Activated CD4-positive, alpha-beta T cell treated with anti-CD3 and anti-CD28 coated beads, Interleukin-2, amount 50 U/mL, for 48 hours (primary cell): ENCODE measurements around the gene ADGRB2.
A peak's percentile ranks its signal among the peaks of the same experiment; 100 is the strongest.

ENCODE experiments used
- DNase-seq, 2 experiments: peaks; one replicate each; pipeline ENCODE4 v3.0.0-alpha.2; 2020

The ADGRB2 gene

DNA sequence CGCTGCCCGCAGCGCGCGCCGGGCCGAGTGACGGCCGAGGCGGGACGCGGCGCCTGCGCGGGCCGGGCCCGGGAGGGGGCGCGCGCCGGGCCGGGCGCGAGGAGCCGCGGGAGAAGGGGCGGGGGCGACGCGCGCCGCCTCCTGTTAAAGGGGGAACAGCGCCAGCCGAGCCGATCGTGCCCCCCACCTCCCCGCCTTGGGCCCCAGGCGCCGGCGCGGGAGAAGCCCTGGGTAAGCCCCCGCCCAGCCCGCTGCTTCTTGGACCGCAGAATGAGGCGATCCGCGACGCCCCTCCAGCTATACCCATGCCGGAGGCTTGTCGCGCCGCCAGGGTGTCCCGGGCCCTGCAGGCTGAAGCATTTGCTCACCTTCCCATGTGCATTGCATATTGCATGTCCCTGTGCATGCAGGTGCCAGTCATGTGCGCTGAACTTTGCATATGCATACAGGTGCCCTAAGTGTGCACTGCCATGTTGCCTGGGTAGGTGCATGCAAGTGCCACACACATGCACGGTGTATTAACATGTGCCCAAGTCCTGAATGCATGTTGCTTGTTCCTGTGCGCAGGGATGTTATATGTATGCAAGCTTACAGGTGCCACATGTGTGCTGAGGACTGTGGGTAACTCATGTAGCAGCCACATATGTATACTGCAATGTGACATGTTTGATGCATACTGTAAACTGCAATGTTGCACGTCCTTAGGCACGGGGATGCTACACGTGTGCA, at the start of gene ADGRB2:
TSS of gene ADGRB2 (minus strand) at position 29 of the 729 bp plus-strand sequence. CDS start 7,119 bp downstream, outside the sequence.
- no peak for DNase-seq

DNA sequence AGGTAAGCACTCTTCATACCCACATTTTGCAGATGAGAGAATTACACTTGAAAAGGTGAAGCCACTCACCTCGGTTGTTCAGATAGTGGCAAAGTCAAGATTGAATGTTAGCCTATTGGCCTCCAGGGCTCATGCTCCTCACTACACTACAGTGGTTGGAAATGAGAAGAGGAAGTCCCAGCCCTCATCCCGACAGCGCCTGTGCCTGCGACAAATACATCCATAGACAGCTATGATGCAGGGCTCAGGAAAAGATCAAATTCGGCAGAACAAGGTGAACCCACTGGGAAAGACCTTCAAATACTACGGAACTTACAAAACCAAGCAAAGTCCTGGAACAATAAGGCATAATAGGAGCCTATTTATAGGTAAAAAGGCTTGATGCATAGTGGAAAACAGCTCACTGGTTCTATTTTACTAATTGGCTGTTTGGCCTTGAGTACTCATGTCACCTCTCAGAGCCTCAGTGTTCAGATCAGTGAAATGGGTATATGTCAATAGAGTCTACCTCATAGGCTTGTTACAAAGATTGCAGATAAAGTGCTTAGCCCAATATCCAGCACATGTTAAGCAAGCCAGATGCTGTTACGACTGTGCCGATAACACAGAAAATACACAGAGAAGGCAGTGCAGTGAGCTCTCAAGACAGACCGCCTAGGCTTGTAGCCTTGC, 48.2 kb upstream of the ADGRB2 start:
- no peak for DNase-seq

DNA sequence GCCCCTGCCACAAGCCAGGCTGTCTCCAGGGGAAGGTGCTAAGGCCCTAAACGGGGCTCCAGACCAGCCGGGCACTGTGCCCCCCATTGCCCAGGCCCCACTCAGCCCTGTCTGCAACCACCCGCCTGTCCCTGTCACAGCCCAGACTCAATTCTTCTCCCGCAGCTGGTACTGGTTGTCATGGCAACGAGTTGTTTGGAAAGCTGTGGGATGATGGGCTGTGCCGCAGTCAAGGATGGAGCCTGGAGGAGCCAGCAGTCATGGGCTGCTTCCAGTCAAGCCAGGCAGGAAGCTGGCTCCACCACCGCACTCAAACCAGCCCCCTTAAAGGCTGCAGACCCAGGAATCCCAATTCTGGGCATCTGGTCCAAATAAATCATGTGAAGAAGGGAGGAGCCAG, 47.5 kb upstream of the ADGRB2 start:
- no peak for DNase-seq

DNA sequence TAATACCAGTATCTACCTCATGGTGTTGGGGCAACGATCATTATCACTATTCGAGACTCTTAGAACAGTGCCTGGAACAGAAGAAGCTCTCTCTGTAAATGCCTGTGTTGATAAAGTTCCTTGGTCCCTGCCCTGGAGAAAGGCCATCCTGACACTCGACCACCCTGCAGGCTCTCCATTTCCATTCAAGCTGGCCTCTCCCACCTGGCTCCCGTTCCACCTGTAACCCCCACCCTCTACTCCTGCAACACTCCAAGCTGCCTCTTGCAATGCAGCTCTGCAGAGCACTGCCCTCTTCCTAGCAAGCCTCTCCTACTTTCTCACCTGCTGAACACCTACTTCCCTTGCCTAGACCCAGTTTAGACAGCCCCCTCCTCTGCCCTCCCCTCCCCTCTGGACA, 45.6 kb upstream of the ADGRB2 start:
- DNase-seq = no peak

- DNase-seq = no peak
Observed at GRCh38 chr1:31807273-31808048, 43.3 kb upstream of the ADGRB2 start.

GRCh38 chr1:31805318-31805717, 41.2 kb upstream of the ADGRB2 start:
- DNase-seq = no peak

- no peak for DNase-seq
Observed at GRCh38 chr1:31804098-31804497, 40.0 kb upstream of the ADGRB2 start.

- DNase-seq = no peak
Observed at GRCh38 chr1:31803610-31804009, 39.5 kb upstream of the ADGRB2 start.

DNA sequence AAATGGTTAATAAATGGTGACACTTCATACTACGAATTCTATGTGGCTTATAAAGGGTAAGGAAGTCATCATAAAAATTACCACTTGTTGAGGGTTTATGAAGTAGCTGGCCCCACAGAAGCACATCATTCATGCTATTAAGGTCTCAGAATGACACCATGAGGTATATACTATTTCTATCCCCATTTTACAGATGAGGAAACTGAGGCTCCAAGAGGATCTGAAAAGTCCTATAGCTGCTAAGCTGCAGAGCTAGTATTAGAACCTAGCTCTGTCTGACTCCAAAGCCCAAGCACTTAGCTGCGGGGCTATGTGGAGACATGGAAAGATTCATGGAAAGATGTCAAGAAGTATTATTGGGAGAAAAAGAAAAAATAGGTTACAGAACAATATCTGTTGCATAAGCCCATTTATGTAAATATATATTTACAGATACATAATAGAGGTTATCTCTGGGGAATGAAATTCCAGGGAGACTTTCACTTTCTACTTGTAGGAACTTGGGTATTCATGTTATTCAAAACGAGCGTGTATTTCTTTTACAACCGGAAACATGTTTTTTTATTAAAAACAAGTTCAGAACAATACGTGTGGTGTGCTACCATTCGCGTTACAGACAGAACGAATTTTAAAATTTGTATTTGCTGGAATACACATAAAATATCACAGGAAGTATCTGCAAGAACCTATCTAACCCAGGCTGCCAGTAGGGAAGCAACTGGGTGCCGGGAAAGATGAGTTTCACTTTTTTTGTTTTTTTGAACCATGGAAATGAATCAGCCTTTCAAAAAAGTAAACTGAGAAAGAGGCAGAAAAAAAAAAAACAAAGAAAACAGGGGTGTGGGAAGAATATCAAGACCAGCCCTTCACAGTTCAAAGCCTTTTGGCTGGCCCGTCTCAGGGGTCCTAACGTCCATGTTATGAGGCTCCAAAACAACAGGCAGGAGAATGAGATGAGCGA, 38.3 kb upstream of the ADGRB2 start:
- no peak for DNase-seq

GRCh38 chr1:31801458-31801857, 37.3 kb upstream of the ADGRB2 start:
- DNase-seq = no peak

DNA sequence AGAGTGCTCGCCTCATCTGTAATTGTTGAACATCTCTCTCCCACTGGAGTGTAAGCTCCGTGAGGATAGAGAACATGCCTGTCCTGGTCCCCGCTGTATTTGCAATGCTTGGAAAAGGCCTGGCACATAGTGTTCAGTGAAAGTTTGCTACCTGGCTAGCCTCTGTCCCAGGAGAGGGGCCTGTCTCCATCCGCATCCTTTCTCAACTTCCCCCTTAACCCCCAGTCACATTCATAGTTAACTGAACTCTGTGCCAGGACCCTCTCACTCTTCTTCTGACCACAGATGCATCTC, 36.5 kb upstream of the ADGRB2 start:
- DNase-seq = no peak

- DNase-seq = no peak
Observed at GRCh38 chr1:31799895-31800673, 35.9 kb upstream of the ADGRB2 start.

DNA sequence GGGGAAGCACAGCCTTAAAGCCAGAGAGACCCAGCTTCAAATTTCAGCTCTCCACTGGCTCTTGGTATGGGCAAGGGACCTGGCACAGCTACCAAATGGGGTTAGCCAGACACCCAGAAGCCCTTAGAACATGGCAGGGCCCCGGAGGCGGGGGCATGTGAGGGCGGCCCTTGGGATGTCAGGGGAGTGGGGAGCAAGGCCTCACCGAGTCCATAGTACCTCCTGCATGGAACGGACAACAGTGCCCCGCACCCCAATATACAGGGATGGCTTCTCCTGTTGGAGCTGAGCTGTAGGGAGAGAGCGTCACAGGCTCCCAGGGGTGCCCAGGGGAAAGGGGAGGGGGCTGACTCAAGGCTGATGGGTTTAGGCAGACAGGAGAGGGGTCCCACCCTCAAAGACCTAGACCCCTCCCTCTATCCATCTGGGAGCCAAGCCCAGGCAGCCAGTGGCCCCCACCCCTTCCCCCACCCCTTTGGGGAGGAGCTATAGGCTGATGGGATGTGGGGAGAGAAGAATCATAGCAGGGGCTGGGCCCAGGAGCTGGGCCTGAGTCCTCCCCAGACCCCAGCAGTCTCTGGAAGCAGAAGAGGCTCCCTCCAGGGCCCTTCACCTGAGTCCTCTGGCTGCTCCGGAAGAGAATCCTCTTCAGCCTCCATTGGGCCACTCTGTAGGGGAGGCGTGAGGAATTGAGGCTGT, 35.2 kb upstream of the ADGRB2 start:
- DNase-seq = no peak

DNA sequence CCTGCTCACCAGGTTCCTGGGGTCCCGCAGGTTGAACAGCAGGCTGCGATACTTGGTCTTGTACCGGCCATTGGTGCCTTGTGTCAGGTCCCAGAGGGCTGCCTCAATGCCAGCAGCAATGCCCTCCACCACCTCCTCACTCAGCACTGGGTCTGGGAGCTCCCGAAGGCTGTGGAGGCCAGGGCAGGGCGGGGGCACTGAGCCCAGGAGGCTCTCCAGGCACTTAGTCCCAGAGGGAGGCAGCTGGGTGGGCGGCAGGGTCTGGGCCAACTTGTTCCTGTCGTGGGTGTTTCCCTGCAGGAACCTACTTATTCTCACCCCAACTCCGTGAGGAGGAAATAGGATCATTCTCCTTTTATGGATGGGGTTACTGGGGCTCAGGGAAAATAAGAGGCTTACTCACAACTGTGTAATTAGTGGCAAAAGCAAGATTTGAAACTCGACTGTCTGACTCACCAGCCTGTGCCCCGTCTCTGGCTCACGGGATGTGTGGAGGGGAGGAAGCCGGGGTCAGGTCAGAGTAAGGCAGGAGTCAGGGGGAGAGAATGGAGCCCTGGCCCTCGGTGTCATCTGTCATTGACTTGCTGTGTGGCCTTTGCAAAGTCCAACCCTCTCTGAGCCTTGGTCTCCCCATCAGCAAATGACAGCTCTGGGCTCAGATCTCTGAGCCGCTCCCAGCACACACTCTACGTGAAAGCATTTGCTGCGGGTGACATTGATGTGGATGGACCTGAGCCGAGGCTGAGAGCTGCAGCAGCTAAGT, 34.5 kb upstream of the ADGRB2 start:
- peak; percentile 58 to 67 for DNase-seq

DNA sequence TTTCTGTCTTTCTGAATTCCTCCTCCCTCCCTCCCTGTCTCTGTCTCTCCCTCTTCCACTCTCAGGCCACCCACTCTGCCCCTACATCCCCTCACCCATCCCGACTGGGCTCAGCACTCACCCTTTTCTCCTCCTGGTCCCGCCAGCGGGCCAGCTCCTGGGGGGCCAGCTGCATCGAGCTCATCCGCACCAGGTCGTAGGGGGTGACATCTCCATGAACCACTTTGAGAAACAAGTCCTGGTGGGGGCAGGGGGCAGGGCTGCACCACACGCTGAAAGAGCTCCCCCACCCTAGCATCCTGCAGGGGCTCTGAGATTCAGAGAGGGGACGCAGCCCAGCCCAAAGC, 33.9 kb upstream of the ADGRB2 start:
- no peak for DNase-seq

DNA sequence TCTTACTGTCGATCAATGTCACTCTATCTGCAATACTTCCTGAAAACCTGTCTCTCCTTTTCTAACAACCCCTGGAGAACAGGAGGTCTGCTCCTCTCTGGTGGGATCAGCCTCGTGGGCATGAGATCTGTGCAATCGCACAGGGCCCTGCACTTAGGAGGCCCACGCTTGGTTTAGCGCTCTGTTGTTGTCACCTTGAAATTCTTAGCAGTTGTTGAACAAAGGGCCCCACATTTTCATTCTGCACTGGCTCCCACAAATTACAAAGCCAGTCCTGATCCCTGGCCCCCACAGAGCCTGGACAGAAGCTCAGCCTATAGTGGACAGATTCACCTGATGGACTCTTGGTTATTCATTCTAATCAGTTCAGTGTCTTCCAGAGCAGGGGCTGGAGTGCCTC, 33.1 kb upstream of the ADGRB2 start:
- no peak for DNase-seq

DNA sequence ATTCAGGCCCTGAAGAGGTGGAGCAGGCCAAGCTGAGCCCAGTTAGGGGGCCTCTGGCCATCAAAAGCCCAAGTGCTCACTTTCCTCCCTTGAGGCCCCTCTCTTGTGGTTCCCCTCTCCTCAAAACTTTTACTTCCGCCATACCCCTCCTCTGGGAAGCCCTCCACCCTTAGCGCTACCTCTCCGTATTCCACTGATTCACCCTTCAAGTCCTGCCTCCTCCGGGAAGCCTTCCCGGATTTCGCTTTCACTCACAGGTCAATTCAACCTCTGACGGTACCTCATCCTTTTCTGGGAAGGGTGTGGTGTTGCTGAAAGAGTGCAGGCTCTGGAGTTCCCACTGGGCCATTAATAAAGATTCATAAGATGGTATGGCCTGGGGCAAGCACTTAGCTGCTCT, 32.6 kb upstream of the ADGRB2 start:
- no peak for DNase-seq

GRCh38 chr1:31795801-31796621, 31.9 kb upstream of the ADGRB2 start:
- DNase-seq = no peak

DNA sequence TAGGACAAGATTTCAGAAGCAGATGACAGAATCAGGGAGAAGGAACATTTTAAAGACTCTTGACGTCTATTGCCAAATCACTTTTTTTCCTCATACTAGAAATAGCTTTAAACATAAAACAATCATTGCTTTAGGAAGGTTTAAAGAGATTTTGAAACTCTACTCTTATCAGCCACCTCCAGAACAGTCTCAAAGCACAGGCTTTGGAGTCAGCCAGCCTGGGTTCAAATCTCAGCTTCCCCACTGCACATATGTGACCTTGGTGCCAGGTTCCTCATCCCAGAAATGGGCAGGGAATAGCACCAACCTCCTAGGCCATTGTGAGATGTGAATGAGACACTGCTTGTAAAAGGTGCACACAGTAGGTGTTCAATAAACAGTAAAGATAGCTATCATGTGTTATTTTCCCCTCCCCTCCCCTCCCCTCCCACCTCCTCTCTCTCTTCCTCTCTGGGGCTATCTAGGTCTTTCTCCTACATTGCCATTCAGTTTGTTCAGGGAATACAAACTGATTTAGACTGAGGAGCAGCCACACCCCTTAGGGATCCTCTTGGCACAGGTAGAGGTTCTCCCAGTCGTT, 31.0 kb upstream of the ADGRB2 start:
- DNase-seq = no peak
